HEK293 (cell line): Measurements from ENCODE around the gene TLE2.

Experiments used
- CTCF ChIP-seq: fragments of 450-650 bp; formaldehyde crosslinking; IDR thresholded peaks from 2 replicates; pipeline ENCODE4 v1.5.1; 2016; ENCODE audit warnings: missing biosample characterization, missing genetic modification characterization
- KLF8 ChIP-seq: fragments of 450-650 bp; formaldehyde crosslinking; IDR thresholded peaks from 2 replicates; pipeline ENCODE4 v1.5.1; 2016; ENCODE audit warnings: missing biosample characterization, missing genetic modification characterization
- KLF9 ChIP-seq: fragments of 450-650 bp; formaldehyde crosslinking; IDR thresholded peaks from 2 replicates; pipeline ENCODE4 v1.5.1; 2016; ENCODE audit warnings: missing biosample characterization, missing genetic modification characterization, low read depth
- SCRT1 ChIP-seq: fragments of 450-650 bp; formaldehyde crosslinking; IDR thresholded peaks from 2 replicates; pipeline ENCODE4 v1.5.1; 2016; ENCODE audit warnings: missing biosample characterization, missing genetic modification characterization, borderline replicate concordance
- TCF7L2 ChIP-seq: IDR thresholded peaks from 2 replicates; pipeline ENCODE4 v1.6.1; 2011; ENCODE audit warnings: low read depth, mild to moderate bottlenecking, inconsistent platforms, low read length, moderate library complexity, borderline replicate concordance
- ZNF274 ChIP-seq, 2 experiments: fragments of 200-500 bp in 1 of 2; fragments of 450-650 bp in 1 of 2; sonication (Bioruptor generic) in 1 of 2; formaldehyde crosslinking in 1 of 2; IDR thresholded peaks; 2 replicates each; pipeline versions ENCODE4 v1.5.1 to v1.6.1; 2014 to 2016; ENCODE audit warnings: borderline replicate concordance in 1 of 2, inconsistent platforms in 1 of 2, low read length in 1 of 2, missing biosample characterization in 1 of 2, missing genetic modification characterization in 1 of 2
- ZNF350 ChIP-seq: fragments of 450-650 bp; formaldehyde crosslinking; IDR thresholded peaks from 2 replicates; pipeline ENCODE4 v1.5.0; 2017; ENCODE audit warnings: missing biosample characterization, mild to moderate bottlenecking, missing genetic modification characterization
- ZNF394 ChIP-seq: fragments of 450-650 bp; formaldehyde crosslinking; IDR thresholded peaks from 2 replicates; pipeline ENCODE4 v1.5.1; 2016; ENCODE audit warnings: missing biosample characterization, missing genetic modification characterization, mild to moderate bottlenecking, moderate library complexity, borderline replicate concordance
- ZNF433 ChIP-seq: fragments of 450-650 bp; formaldehyde crosslinking; IDR thresholded peaks from 2 replicates; pipeline ENCODE4 v1.5.1; 2016; ENCODE audit warnings: missing biosample characterization, missing genetic modification characterization, low read depth
- ZNF571 ChIP-seq: fragments of 450-650 bp; formaldehyde crosslinking; IDR thresholded peaks from 2 replicates; pipeline ENCODE4 v1.5.0; 2017; ENCODE audit warnings: missing biosample characterization, missing genetic modification characterization
- ZNF596 ChIP-seq: fragments of 450-650 bp; IDR thresholded peaks from 2 replicates; pipeline ENCODE4 v1.5.0; 2018; ENCODE audit warnings: missing biosample characterization, mild to moderate bottlenecking, missing genetic modification characterization, moderate library complexity
- TF ChIP-seq, protein P1 (sequence below): fragments of 450-650 bp; formaldehyde crosslinking; IDR thresholded peaks from 2 replicates; pipeline ENCODE4 v1.5.1; 2016; ENCODE audit warnings: missing biosample characterization, missing genetic modification characterization
- TF ChIP-seq, protein P2 (sequence below): fragments of 450-650 bp; formaldehyde crosslinking; IDR thresholded peaks from 2 replicates; pipeline ENCODE4 v1.5.1; 2016; ENCODE audit warnings: missing biosample characterization, missing genetic modification characterization

GRCh38 chr19:3026768-3027167 lies 2.3 kb downstream of the TLE2 start:
- TF ChIP-seq CTCF (tag by site-specific recombination) (no peak), SCRT1 (tag by site-specific recombination) (no peak), ZNF433 (no peak), ZNF274 (IDR thresholded peaks at IDR 0.05; ENCODE audit: low read length) (no peak), ZNF274 (tag by site-specific recombination; IDR thresholded peaks at IDR 0.05; ENCODE audit: borderline replicate concordance) (no peak), ZNF571 (no peak), KLF8 (tag by site-specific recombination) (no peak), ZNF394 (no peak), ZNF350 (tag by site-specific recombination) (no peak), TCF7L2 (no peak), KLF9 (tag by site-specific recombination) (no peak), ZNF596 (tag by site-specific recombination) (no peak)
- TF ChIP-seq, protein P1, sequence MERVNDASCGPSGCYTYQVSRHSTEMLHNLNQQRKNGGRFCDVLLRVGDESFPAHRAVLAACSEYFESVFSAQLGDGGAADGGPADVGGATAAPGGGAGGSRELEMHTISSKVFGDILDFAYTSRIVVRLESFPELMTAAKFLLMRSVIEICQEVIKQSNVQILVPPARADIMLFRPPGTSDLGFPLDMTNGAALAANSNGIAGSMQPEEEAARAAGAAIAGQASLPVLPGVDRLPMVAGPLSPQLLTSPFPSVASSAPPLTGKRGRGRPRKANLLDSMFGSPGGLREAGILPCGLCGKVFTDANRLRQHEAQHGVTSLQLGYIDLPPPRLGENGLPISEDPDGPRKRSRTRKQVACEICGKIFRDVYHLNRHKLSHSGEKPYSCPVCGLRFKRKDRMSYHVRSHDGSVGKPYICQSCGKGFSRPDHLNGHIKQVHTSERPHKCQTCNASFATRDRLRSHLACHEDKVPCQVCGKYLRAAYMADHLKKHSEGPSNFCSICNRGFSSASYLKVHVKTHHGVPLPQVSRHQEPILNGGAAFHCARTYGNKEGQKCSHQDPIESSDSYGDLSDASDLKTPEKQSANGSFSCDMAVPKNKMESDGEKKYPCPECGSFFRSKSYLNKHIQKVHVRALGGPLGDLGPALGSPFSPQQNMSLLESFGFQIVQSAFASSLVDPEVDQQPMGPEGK (tag by site-specific recombination): no peak
- TF ChIP-seq, protein P2, sequence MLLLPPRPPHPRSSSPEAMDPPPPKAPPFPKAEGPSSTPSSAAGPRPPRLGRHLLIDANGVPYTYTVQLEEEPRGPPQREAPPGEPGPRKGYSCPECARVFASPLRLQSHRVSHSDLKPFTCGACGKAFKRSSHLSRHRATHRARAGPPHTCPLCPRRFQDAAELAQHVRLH (tag by site-specific recombination): no peak
